MM.1S (cell line): ENCODE measurements around the gene HS6ST3.

Experiments used
- DNase-seq: peaks from one replicate; pipeline ENCODE4 v3.0.0-alpha.2; 2015
- H2AFZ ChIP-seq: fragments of 300-600 bp; sonication (generic); 2 replicates; pipeline ENCODE4 v1.6.0; 2016; ENCODE audit warnings: antibody characterized with exemption, low read length
- H3F3A ChIP-seq: fragments of 300-600 bp; sonication (generic); 2 replicates; pipeline ENCODE4 v1.6.1; 2016; ENCODE audit warnings: mild to moderate bottlenecking, antibody characterized with exemption, low read length, moderate library complexity, mixed read lengths; ENCODE audit not compliant: insufficient read depth
- H3K27ac ChIP-seq: fragments of 300-600 bp; sonication (generic); 2 replicates; pipeline ENCODE4 v1.5.1; 2016; ENCODE audit warnings: mild to moderate bottlenecking, low read length
- H3K27me3 ChIP-seq: fragments of 300-600 bp; sonication (generic); replicated peaks from 2 replicates; pipeline ENCODE4 v1.6.0; 2016; ENCODE audit warnings: low read length; ENCODE audit not compliant: insufficient read depth
- H3K36me3 ChIP-seq: fragments of 300-600 bp; sonication (generic); replicated peaks from 2 replicates; pipeline ENCODE4 v1.6.1; 2016; ENCODE audit warnings: mild to moderate bottlenecking, low read length, mixed read lengths; ENCODE audit not compliant: insufficient read depth
- H3K4me1 ChIP-seq: fragments of 300-600 bp; sonication (generic); 2 replicates; pipeline ENCODE4 v1.6.1; 2016; ENCODE audit warnings: low read length, mixed read lengths
- H3K4me2 ChIP-seq: fragments of 300-600 bp; sonication (generic); 2 replicates; pipeline ENCODE4 v1.6.0; 2016; ENCODE audit warnings: low read depth, low read length
- H3K4me3 ChIP-seq: fragments of 300-600 bp; sonication (generic); 2 replicates; pipeline ENCODE4 v1.5.1; 2016; ENCODE audit warnings: low read length, mixed read lengths
- H3K79me2 ChIP-seq: fragments of 300-600 bp; sonication (generic); 2 replicates; pipeline ENCODE4 v1.6.1; 2016; ENCODE audit warnings: mixed run types, low read length, mixed read lengths
- H3K9ac ChIP-seq: fragments of 300-600 bp; sonication (generic); 2 replicates; pipeline ENCODE4 v1.6.1; 2016; ENCODE audit warnings: low read length, mixed read lengths
- H3K9me2 ChIP-seq: fragments of 300-600 bp; sonication (generic); replicated peaks from 2 replicates; pipeline ENCODE4 v1.6.1; 2016; ENCODE audit warnings: mild to moderate bottlenecking, low read length, mixed read lengths; ENCODE audit not compliant: insufficient read depth
- H3K9me3 ChIP-seq: fragments of 300-600 bp; sonication (generic); replicated peaks from 2 replicates; pipeline ENCODE4 v1.6.1; 2016; ENCODE audit warnings: mild to moderate bottlenecking, low read length, mixed read lengths; ENCODE audit not compliant: insufficient read depth
- H4K20me1 ChIP-seq: fragments of 300-600 bp; sonication (generic); 2 replicates; pipeline ENCODE4 v1.6.1; 2016; ENCODE audit warnings: mild to moderate bottlenecking, low read length, moderate library complexity, mixed read lengths; ENCODE audit not compliant: insufficient read depth
- EZH2 ChIP-seq: fragments of 300-600 bp; sonication (generic); optimal IDR thresholded peaks from 2 replicates; pipeline ENCODE3; 2017; ENCODE audit warnings: low read depth, mild to moderate bottlenecking, antibody characterized with exemption, low read length, mixed read lengths
- EZH2phosphoT487 ChIP-seq: fragments of 300-600 bp; sonication (generic); IDR thresholded peaks from 2 replicates; pipeline ENCODE4 v1.6.1; 2018; ENCODE audit warnings: antibody characterized with exemption, low read length
- TF ChIP-seq, protein P1 (sequence below): fragments of 300-600 bp; sonication (generic); IDR thresholded peaks from 2 replicates; pipeline ENCODE4 v1.5.1; 2016; ENCODE audit warnings: antibody characterized with exemption, low read length, mixed read lengths

Gene HS6ST3

DNA sequence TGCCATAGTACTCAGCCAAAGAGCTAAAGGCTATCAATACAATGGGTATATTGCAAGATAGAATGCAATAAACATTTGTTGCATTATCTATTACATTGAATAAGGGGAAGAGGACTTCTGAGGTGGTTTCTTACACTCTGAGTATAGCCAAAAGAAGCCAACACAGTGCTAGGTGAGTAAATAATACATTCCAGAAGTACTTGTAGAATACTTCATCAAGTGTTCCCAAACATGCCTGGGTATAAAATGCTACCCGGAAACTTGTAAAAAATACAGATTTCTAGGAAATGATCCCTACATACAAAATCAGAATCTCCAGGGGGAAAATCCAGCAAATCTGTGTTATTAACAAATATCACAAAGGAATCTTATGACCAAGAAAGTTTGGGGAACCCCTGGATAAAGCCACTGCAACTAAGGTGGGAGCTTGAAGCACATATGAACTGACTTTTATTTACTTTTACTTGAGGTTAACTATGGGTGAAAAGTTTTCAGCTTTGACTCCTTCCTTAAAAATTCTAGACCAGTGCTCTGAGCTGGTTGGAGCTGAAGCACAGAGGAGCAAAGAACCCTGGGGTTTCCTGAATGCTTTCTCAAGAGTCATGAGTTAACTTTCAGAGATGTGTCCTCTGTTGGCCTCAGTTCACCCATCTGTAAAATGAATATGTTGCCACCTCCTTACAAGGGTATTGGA, 768.4 kb downstream of the HS6ST3 start:
- Histone ChIP-seq H3K9me2 (no peaks in the 10 kb centered on the region), H3K4me2 (no peak overlapping the region), H3K4me1 (no peaks in the 10 kb centered on the region), H4K20me1 (no peaks in the 10 kb centered on the region), H3K9ac (no peak overlapping the region), H2AFZ (no peak overlapping the region), H3K79me2 (no peaks in the 10 kb centered on the region), H3K27me3 (no peaks in the 10 kb centered on the region), H3K9me3 (no peaks in the 10 kb centered on the region), H3K4me3 (no peak overlapping the region), H3F3A (no peaks in the 10 kb centered on the region), H3K36me3 (no peaks in the 10 kb centered on the region), H3K27ac (no peak overlapping the region)
- no peak for DNase-seq
- TF ChIP-seq, protein P1, sequence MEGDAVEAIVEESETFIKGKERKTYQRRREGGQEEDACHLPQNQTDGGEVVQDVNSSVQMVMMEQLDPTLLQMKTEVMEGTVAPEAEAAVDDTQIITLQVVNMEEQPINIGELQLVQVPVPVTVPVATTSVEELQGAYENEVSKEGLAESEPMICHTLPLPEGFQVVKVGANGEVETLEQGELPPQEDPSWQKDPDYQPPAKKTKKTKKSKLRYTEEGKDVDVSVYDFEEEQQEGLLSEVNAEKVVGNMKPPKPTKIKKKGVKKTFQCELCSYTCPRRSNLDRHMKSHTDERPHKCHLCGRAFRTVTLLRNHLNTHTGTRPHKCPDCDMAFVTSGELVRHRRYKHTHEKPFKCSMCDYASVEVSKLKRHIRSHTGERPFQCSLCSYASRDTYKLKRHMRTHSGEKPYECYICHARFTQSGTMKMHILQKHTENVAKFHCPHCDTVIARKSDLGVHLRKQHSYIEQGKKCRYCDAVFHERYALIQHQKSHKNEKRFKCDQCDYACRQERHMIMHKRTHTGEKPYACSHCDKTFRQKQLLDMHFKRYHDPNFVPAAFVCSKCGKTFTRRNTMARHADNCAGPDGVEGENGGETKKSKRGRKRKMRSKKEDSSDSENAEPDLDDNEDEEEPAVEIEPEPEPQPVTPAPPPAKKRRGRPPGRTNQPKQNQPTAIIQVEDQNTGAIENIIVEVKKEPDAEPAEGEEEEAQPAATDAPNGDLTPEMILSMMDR, result no peak
- TF ChIP-seq EZH2, result no peak
- no peak for TF ChIP-seq EZH2phosphoT487

DNA sequence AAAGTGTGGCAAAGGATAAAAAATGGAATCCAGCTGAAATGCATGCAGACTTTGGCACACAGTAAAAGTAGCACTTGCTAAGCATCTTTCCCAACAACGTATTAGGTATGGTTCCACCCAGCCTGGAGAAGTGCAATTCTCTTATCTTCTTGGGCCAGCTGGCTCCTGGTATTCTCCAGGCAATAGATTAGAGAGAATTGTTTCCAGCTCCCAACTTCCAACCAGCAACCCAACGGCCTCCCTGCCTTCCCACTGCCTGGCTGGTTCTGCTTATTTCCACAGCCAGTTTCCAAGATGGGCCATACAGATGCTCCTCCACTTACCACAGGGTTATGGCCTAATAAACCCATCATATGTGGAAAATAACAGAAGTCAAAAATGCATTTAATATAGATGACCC, 771.0 kb downstream of the HS6ST3 start:
- TF ChIP-seq EZH2, result no peak
- TF ChIP-seq EZH2phosphoT487, result no peak
- TF ChIP-seq, protein P1, result no peak
- no peak overlapping the region for H3K27ac ChIP-seq
- H3K27me3 ChIP-seq, result no peaks in the 10 kb centered on the region
- no peak overlapping the region for H2AFZ ChIP-seq
- no peaks in the 10 kb centered on the region for H3K79me2 ChIP-seq
- DNase-seq, result no peak
- no peaks in the 10 kb centered on the region for H4K20me1 ChIP-seq
- no peaks in the 10 kb centered on the region for H3F3A ChIP-seq
- H3K9me2 ChIP-seq, result no peaks in the 10 kb centered on the region
- no peaks in the 10 kb centered on the region for H3K4me1 ChIP-seq
- H3K9ac ChIP-seq, result no peak overlapping the region
- H3K36me3 ChIP-seq, result no peaks in the 10 kb centered on the region
- H3K9me3 ChIP-seq, result no peaks in the 10 kb centered on the region
- H3K4me3 ChIP-seq, result no peak overlapping the region
- no peak overlapping the region for H3K4me2 ChIP-seq

DNA sequence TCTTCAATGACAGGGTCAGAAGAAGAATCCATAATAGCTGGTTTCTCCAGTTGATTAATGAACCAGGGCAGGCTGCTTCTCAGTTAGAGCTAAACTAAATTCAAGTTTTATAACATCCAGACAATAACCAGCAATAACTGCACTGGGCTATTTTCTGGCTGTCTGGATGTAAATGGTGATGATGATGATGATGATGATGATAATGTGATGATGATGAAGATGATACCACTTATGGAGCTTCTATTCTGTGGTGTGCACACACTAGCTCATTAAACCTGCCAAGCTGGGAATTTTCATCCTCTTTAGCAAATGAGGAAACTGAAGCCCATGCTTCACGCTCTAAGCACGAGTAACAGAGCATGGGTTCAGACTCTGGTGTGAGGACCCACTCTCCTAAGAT, 772.2 kb downstream of the HS6ST3 start:
- Histone ChIP-seq H3K4me3 (no peak overlapping the region), H3K4me2 (no peak overlapping the region), H3F3A (no peaks in the 10 kb centered on the region), H3K4me1 (no peaks in the 10 kb centered on the region), H3K27me3 (no peaks in the 10 kb centered on the region), H3K9me3 (no peaks in the 10 kb centered on the region), H3K79me2 (no peaks in the 10 kb centered on the region), H4K20me1 (no peaks in the 10 kb centered on the region), H2AFZ (no peak overlapping the region), H3K9ac (no peak overlapping the region), H3K9me2 (no peaks in the 10 kb centered on the region), H3K36me3 (no peaks in the 10 kb centered on the region), H3K27ac (no peak overlapping the region)
- TF ChIP-seq EZH2, result no peak
- TF ChIP-seq EZH2phosphoT487, result no peak
- no peak for DNase-seq

DNA sequence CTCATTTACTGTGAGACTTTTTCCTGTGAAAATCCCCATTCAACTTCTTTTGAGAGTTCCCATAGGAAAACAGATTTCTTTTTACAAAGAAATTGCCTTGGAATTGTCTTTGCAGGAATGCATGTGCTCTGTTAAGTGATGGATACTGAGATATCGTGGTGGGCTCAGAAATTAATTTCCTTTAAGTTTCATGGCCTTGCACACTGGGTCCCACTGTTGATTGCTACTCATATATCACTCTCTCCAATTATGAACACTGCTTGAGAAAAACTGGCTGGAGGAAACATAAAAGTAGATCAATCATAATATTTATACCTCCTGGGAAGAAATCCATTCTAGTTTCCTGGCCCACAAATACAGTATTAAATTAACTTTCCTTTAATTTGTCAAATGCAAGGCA, 773.1 kb downstream of the HS6ST3 start:
- no peak for DNase-seq
- Histone ChIP-seq H3K9ac (no peak overlapping the region), H4K20me1 (no peaks in the 10 kb centered on the region), H3K9me3 (no peaks in the 10 kb centered on the region), H3K27ac (no peak overlapping the region), H3K79me2 (no peaks in the 10 kb centered on the region), H3K4me1 (no peaks in the 10 kb centered on the region), H3F3A (no peaks in the 10 kb centered on the region), H3K4me3 (no peak overlapping the region), H3K9me2 (no peaks in the 10 kb centered on the region), H3K36me3 (no peaks in the 10 kb centered on the region), H3K27me3 (no peaks in the 10 kb centered on the region), H3K4me2 (no peak overlapping the region), H2AFZ (no peak overlapping the region)
- TF ChIP-seq, protein P1, result no peak
- TF ChIP-seq EZH2, result no peak
- TF ChIP-seq EZH2phosphoT487, result no peak
